Measurements from ENCODE around the gene CCAR1.
"Not testable (repeated sequence)": the region's sequence is repeated elsewhere in the genome, so short reads cannot be mapped to it uniquely, and the experiment has no call there.

Gene CCAR1

GRCh38 chr10:68756766-68757165 is 35.7 kb downstream of the CCAR1 start:
- DNase-seq (ENCODE audit: low read depth in 1 of 2, low spot score in 1 of 2) = no peak

DNA sequence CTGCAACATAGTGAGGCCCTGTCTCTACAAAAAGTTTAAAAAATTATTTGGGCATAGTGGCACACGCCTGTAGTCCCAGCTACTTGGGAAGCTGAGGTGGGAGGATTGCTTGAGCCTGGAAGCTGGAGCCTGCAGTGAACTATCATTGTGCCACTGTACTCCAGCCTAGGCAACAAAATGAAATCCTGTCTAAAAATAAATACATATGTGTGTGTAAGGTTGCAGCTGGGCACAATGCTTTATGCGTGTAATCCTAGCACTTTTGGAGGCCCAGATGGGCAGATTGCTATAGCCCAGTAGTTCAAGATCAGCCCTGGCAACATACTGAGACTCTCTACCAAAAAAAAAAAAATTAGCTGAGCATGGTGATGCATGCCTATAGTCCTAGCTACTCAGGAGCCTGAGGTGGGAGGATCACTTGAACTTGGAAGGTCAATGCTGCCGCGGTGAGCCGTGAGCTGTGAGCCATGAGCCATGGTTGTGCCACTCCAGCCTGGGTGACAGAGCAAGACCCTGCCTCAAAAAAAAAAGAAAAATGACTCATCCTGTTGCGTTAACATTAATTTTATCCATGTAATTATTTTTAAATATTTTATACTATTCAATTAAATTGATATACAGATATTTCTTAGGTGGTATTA is 38.3 kb downstream of the CCAR1 start:
- no peak for DNase-seq (ENCODE audit: low read depth in 1 of 2, low spot score in 1 of 2)

DNA sequence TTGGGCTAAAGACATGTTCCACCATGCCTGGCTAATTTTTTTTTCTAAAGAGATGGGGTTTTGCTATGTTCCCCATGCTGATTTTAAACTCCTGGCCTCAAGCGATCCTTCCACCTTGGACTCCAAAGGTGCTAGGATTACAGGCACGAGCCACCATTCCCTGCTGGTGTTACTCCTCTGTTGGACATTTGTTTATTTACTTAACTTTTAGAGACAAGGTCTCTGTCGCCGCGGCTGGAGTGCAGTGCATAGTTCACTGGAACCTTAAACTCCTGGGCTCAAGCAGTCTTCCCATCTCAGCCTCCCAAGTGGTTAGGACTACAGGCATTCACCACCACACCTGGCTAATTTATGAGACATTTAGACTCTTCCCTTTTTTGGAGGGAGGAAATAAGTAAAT is 38.9 kb downstream of the CCAR1 start:
- no peak for DNase-seq (ENCODE audit: low read depth in 1 of 2, low spot score in 1 of 2)

- not testable (repeated sequence) for DNase-seq (ENCODE audit: low read depth in 1 of 2, low spot score in 1 of 2)
Measured at GRCh38 chr10:68767407-68767806, 46.4 kb downstream of the CCAR1 start.

DNA sequence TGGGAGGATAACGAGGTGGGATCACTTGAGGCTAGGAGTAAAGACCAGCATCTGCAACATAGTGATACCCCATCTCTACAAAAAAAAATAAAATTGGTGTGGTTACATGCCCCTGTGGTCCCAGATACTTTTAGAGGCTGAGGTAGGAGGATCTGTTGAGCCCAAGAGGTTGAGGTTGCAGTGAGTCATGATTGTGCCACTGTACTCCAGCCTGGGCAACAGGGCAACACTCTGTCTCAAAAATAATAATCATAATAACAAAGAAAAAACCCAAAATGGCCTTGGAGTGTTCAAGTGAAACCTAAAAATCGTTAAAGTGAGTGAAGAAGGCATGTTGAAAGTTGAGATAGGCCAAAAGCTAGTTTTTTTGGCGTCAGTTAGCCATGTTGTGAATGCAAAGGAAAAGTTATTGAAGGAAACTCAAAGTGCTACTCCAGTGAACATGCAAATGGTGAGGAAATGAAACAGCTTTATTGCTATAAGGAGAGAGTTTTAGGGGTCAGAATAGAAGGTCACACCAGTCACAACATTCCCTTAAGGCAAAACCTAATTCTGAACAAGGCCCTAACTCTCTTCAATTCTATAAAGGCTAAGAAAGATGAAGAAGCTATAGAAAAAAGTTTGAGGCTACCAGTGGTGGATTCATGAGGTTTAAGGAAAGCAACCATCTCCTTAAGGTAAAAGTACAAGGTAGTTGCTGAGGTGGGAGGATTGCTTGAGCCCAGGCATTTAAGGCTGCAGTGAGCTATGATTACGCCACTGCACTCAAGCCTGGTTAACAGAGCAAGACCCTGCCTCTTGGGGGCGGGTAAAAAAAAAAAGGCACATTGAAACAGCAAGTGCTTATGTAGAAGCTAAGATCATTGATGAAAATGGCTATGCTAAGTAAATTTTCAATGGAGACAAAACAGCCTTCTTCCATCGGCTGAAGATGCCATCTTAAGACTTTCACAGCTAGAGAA is 60.9 kb downstream of the CCAR1 start:
- DNase-seq (ENCODE audit: low read depth in 1 of 2, low spot score in 1 of 2) = no peak

DNA sequence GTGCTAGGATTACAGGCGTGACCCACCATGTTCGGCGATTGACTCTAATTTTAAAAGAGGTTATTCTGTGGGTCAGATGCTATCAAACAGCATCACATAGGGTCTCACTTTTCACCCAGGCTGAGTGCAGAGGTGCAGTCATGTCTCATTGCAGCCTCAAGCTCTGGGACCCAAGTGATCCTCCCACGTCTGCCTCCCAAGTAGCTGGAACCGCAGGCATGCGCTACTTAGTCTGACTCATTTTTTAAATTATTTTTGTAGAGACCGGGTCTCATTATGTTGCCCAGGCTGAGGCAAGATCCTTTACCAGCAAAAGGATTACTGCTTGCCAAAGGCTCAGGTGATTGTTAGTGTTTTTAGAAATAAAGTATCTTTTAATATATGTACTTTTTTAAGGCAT is 63.4 kb downstream of the CCAR1 start:
- no peak for DNase-seq (ENCODE audit: low read depth in 1 of 2, low spot score in 1 of 2)

DNA sequence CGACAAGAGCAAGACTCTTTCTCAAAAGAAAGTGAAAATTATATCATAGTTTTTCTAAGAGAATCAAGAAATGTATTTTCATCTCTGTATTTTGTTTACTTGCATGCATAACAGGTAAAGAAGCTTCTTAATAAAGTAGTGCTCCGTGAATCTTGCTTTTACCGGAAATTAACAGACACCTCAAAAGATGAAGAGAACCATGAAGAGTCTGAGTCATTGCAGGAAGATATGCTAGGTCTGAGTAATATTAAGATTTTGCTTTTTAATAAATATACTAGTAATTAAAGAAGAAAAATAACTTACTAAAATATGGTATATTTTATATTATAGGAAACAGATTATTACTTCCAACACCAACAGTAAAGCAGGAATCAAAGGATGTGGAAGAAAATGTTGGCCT is 66.8 kb downstream of the CCAR1 start:
- DNase-seq (ENCODE audit: low read depth in 1 of 2, low spot score in 1 of 2) = no peak

DNA sequence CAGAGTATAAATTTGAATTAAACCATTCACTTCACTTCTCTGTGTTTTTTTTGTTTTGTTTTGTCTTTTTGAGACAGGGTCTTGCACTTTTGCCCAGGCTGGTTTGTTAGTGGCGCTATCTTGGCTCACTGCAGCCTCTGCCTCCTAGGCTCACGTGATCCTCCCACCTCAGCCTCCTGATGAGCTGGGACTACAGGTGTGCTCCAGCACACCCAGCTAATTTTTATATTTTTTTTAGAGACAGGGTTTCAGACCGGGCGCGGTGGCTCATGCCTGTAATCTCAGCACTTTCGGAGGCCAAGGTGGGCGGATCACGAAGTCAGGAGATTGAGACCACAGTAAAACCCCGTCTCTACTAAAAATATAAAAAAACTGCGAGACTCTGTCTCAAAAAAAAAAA is 69.4 kb downstream of the CCAR1 start:
- no peak for DNase-seq (ENCODE audit: low read depth in 1 of 2, low spot score in 1 of 2)

DNA sequence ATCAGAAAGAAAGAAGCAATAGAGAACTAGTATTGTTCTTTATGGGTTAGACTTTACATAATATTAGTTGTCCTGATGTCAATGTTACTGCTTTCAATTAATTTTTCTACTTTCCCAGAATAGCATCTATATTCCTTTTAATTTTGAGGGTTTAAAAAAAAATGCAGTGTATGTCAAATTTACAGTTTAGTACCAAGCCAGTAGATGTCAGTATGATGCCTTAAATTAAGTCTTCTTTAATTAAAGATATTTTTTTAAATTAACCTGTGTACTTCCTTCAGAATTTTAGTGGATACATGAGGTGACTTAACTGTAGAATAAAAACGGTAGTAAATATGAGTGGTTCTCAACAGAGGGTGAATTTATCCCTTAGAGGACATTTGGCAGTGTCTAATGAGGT is 71.1 kb downstream of the CCAR1 start:
- no peak for DNase-seq (ENCODE audit: low read depth in 1 of 2, low spot score in 1 of 2)

DNA sequence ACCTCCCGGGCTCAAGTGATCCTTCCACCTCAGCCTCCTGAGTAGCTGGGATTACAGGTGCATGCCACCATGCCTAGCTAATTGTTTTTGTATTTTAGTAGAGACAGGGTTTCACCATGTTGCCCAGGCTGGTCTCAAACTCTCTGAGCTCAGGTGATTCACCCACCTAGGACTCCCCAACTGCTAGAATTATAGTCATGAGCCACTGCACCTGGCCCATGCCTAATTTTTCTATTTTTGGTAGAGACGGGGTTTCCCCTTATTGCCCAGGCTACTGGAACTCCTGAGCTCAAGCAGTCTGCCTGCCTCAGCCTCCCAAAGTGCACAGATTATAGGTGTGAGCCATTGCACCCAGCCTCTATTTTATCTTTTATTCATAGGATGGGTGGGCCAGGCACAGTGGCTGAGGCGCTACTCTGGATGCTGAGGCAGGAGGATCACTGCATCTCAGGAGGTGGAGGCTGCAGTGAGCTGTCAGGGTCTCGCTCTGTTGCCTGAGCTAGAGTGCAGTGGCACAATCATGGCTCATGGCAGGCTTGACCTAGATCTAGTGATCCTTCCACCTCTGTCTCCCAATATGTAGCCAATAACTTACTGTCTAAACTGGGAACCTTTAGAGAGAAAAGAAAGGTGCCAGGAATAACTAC is 75.0 kb downstream of the CCAR1 start:
- no peak for DNase-seq (ENCODE audit: low read depth in 1 of 2, low spot score in 1 of 2)

DNA sequence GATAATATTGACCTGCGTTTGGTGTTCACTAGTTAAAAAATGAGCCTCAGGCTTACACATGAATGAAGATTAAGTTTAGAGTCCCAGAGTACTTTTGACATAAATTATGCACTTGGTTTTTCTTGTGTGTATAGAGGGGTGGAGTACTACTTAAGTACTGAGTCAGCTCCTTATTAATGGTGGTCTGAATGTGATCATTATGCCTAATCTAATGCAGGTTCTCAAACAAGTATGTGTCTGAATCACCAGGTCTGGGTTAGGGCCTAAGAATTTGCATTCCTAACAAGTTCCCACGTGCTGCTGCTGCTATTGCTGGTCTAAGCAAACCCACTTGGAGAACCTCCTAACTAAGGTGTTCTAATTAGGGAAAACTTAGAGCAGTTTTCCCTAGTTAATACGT is 75.6 kb downstream of the CCAR1 start:
- no peak for DNase-seq (ENCODE audit: low read depth in 1 of 2, low spot score in 1 of 2)

- no peak for DNase-seq (ENCODE audit: low read depth in 1 of 2, low spot score in 1 of 2)
Measured at GRCh38 chr10:68800211-68800610, 79.2 kb downstream of the CCAR1 start.

GRCh38 chr10:68804692-68805091 is 83.7 kb downstream of the CCAR1 start:
- no peak for DNase-seq (ENCODE audit: low read depth in 1 of 2, low spot score in 1 of 2)

- not testable (repeated sequence) for DNase-seq (ENCODE audit: low read depth in 1 of 2, low spot score in 1 of 2)
Measured at GRCh38 chr10:68810830-68811229, 89.8 kb downstream of the CCAR1 start.

GRCh38 chr10:68811314-68812009 is 90.4 kb downstream of the CCAR1 start:
- DNase-seq (ENCODE audit: low read depth in 1 of 2, low spot score in 1 of 2) = no peak

DNA sequence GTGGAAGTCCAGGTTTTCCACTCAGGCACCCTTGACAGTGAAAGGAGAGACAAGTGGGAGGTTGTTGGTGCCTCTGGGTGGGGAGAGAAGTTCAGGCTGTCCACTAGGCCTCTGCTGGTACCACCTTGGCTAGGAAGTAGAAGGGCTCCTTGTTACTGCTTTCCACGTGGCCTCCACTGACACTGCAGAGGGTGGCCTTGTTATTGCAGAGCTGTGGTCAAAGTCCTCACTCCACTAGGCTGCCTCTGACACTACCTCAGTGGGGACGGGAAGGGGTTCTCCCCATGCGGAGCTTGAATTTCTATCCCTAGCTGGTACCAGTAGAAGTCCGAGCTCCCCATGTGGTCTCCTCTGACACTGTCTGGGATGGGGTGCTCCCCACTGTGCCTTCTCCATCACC is 91.4 kb downstream of the CCAR1 start:
- DNase-seq (ENCODE audit: low read depth in 1 of 2, low spot score in 1 of 2) = no peak

GRCh38 chr10:68813559-68813958 is 92.5 kb downstream of the CCAR1 start:
- DNase-seq (ENCODE audit: low read depth in 1 of 2, low spot score in 1 of 2) = no peak

- DNase-seq (ENCODE audit: low read depth in 1 of 2, low spot score in 1 of 2) = no peak
Measured at GRCh38 chr10:68816796-68817412, 95.9 kb downstream of the CCAR1 start.

DNA sequence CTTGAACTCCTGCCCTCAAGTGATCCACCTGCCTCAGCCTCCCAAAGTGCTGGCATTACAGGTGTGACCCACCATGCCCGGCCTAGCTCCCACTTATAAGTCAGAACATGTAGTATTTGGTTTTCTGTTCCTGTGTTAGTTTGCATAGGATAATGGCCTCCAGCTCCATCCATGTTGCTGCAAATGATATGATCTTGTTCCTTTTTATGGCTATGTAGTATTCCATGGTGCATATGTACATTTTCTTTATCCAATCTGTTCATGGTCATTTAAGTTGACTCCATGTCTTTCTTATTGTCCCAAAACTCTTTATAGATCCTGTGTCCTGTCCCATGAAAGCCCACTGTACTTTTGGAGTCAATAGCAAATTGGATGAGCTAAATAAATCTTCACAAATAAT is 99.3 kb downstream of the CCAR1 start:
- not testable (repeated sequence) for DNase-seq (ENCODE audit: low read depth in 1 of 2, low spot score in 1 of 2)

- DNase-seq (ENCODE audit: low read depth in 1 of 2, low spot score in 1 of 2) = not testable (repeated sequence)
Measured at GRCh38 chr10:68822626-68823025, 101.6 kb downstream of the CCAR1 start.

Data from stimulated activated CD4-positive, alpha-beta T cell treated with anti-CD3 and anti-CD28 coated beads, Interleukin-15, amount 100 ng/mL, for 1 hour (primary cell).